Measurements from ENCODE around the gene WDR5. TPM values are rescaled to one million over a fixed set of nuclear protein-coding genes. Genes with fewer than 3 reads are reported as not detected.

The WDR5 gene
- total and polyA plus RNA-seq, 2 of the 13 experiments (the other 11 are each of a cell fraction or from before 2014, with no cell fraction given), result 34.3 TPM

DNA sequence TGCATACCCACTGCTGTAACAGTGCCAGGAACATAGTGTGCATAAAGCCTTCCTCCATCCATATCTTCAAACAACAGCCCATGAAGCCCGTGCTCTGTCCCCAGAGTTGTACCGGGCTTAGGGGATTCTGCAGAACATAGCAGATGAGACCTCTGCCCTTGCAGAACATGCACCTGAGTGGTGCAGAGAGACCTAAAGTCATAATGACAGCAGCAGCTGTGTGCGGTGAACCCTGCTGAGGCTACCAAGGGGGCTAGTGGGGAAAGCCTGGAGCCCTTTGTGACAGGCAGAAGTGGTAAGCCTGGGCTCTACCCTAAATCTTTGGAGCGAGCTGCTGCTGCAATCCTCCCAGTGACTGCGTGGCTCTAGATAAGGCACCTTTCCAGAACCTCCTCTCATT is 35.8 kb upstream of the WDR5 start:
- Histone ChIP-seq H3K36me3 (replicated peaks in 1 of 2; ENCODE audit: control insufficient read depth in 1 of 2, insufficient read depth in 2 of 2, low read length in 2 of 2) (no peaks in the 10 kb centered on the region), H3K9me3 (ENCODE audit: low read length) (no peaks in the 10 kb centered on the region), H3K4me1 (ENCODE audit: insufficient read depth, low read length) (peaks cover 43% of the 10 kb centered on the region), H3K4me3 (replicated peaks in 1 of 3; ENCODE audit: insufficient read depth in 1 of 3, low read depth in 2 of 3, low read length in 3 of 3) (no peak overlapping the region), H3K27ac (ENCODE audit: extremely low read length, insufficient read depth, low read length) (no peak overlapping the region), H3K9ac (ENCODE audit: insufficient read depth, low read depth, low read length) (no peak overlapping the region), H4K20me1 (ENCODE audit: insufficient read depth, low read length) (no peaks in the 10 kb centered on the region), H3K27me3 (ENCODE audit: control insufficient read depth in 1 of 2, insufficient read depth in 2 of 2, low read length in 2 of 2) (peaks cover 7 to 22% of the 10 kb centered on the region in 2 experiments; a peak in 4 of 5 replicates), H3K4me2 (ENCODE audit: low read depth, low read length) (no peak overlapping the region; the same call in 1 of the 2 replicates), H3K79me2 (ENCODE audit: insufficient read depth, low read length) (no peaks in the 10 kb centered on the region), H2AFZ (ENCODE audit: low read length) (no peak overlapping the region)
- no peak; the same call in 2 of the 3 replicates for ATAC-seq
- POLR2A ChIA-PET, result no interaction called here
- CTCF ChIA-PET (ENCODE audit: low intra/inter-chr PET ratio, low total read pairs), result interaction anchor here (1.2 kb wide), 1 partner anchor 105 kb away, joined by 7 read pairs; no protein-coding TSS in a partner anchor
- TF ChIP-seq MAF1 (CRISPR knock-in tag; IDR thresholded peaks at IDR 0.05; ENCODE audit: borderline replicate concordance), result no peak
- no peak for TF ChIP-seq NRL (CRISPR knock-in tag; IDR thresholded peaks at IDR 0.05; ENCODE audit: borderline replicate concordance)
- TF ChIP-seq FOXM1 (CRISPR knock-in tag; IDR thresholded peaks at IDR 0.05), result no peak
- TF ChIP-seq MAZ (IDR thresholded peaks at IDR 0.05; ENCODE audit: borderline replicate concordance, low read depth, low read length), result no peak
- TF ChIP-seq MAZ (CRISPR knock-in tag; IDR thresholded peaks at IDR 0.05; ENCODE audit: low read depth), result no peak
- TF ChIP-seq HCFC1 (IDR thresholded peaks at IDR 0.05; ENCODE audit: low read depth, low read length), result no peak
- TF ChIP-seq, protein P1, sequence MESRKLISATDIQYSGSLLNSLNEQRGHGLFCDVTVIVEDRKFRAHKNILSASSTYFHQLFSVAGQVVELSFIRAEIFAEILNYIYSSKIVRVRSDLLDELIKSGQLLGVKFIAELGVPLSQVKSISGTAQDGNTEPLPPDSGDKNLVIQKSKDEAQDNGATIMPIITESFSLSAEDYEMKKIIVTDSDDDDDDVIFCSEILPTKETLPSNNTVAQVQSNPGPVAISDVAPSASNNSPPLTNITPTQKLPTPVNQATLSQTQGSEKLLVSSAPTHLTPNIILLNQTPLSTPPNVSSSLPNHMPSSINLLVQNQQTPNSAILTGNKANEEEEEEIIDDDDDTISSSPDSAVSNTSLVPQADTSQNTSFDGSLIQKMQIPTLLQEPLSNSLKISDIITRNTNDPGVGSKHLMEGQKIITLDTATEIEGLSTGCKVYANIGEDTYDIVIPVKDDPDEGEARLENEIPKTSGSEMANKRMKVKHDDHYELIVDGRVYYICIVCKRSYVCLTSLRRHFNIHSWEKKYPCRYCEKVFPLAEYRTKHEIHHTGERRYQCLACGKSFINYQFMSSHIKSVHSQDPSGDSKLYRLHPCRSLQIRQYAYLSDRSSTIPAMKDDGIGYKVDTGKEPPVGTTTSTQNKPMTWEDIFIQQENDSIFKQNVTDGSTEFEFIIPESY (CRISPR knock-in tag; IDR thresholded peaks at IDR 0.05), result no peak
- TF ChIP-seq KAT7 (CRISPR knock-in tag; IDR thresholded peaks at IDR 0.05; ENCODE audit: borderline replicate concordance), result no peak
- TF ChIP-seq ZMAT3 (CRISPR knock-in tag; conservative IDR thresholded peaks at IDR 0.05), result no peak
- 36% methylated on average over 5 of the region's 5 CpGs for WGBS (ENCODE audit: low lambda C conversion rate)
- no peak for DNase-seq (ENCODE audit: low spot score)
- in situ Hi-C loops (cut with HindIII; ENCODE audit: extremely low pct_ligation_motif_present, low pct_unique_long_range_greater_than_20kb), result no loop called here
- no peak for FAIRE-seq
- intact Hi-C loops (cut with micrococcal nuclease; ENCODE audit: unreplicated experiment), result no loop called here
- no TSS peak for BruUV-seq (replicated peaks)
